GM21447 (cell line): ENCODE data around the gene PGM1.
A peak's percentile ranks its signal among the peaks of the same experiment; 100 is the strongest.

Source experiments
- ATAC-seq: cut with Tn5 transposase; IDR thresholded peaks from one replicate; pipeline ENCODE4 v1.9.1; 2021; ENCODE audit not compliant: unreplicated experiment

Gene PGM1

GRCh38 chr1:63693944-63694571 lies 100.8 kb downstream of the PGM1 start:
- ATAC-seq: peak; percentile 60

- no peak for ATAC-seq
These were observed 105.0 kb downstream of the PGM1 start for GRCh38 chr1:63698001-63698838.

GRCh38 chr1:63701187-63701586 lies 108.0 kb downstream of the PGM1 start:
- no peak for ATAC-seq

- ATAC-seq: no peak
These were observed 110.5 kb downstream of the PGM1 start for GRCh38 chr1:63703701-63704107.

- no peak for ATAC-seq
These were observed 111.2 kb downstream of the PGM1 start for GRCh38 chr1:63704443-63704842.

GRCh38 chr1:63705078-63705477 lies 111.9 kb downstream of the PGM1 start:
- peak; percentile 89 for ATAC-seq

GRCh38 chr1:63709267-63709828 lies 116.1 kb downstream of the PGM1 start:
- no peak for ATAC-seq
